PC-3 (cell line): ENCODE data around the gene IL18R1. TPM values are rescaled to one million over a fixed set of nuclear protein-coding genes. Genes with fewer than 3 reads are reported as not detected.

Source experiments
- ATAC-seq: fragments of 200-7000 bp; cut with Tn5 transposase; 2 replicates; pipeline ENCODE4 v1.9.1; 2020; ENCODE audit warnings: mild to moderate bottlenecking, moderate library complexity
- BruUV-seq: library from RNA; stranded (reverse); fragments of 400-500 nt; replicated peaks from 2 replicates; lab custom pipeline; 2021; lab: Mats Ljungman, UMichigan
- CTCF ChIA-PET: fragments of 300-600 bp; sonication (Branson Sonifier 250); formaldehyde crosslinking; loops from one replicate; lab custom pipeline; 2022; ENCODE audit warnings: antibody characterized with exemption; lab: Charles Lee
- POLR2A ChIA-PET: fragments of 300-600 bp; sonication (Branson Sonifier 250); formaldehyde crosslinking; loops from one replicate; lab custom pipeline; 2022; ENCODE audit warnings: antibody characterized with exemption; ENCODE audit not compliant: unreplicated experiment; lab: Charles Lee
- DNase-seq: peaks from one replicate; pipeline ENCODE4 v3.0.0-alpha.2; 2015
- H2AFZ ChIP-seq: fragments of 300-600 bp; sonication (generic); 2 replicates; pipeline ENCODE4 v1.6.0; 2016; ENCODE audit warnings: antibody characterized with exemption, low read length
- H3F3A ChIP-seq: fragments of 300-600 bp; sonication (generic); one replicate; pipeline ENCODE4 v1.6.0; 2017; ENCODE audit warnings: antibody characterized with exemption, low read length, control low read depth, mild to moderate bottlenecking; ENCODE audit not compliant: unreplicated experiment
- H3K27ac ChIP-seq: fragments of 300-600 bp; sonication (generic); 2 replicates; pipeline ENCODE4 v1.5.1; 2016; ENCODE audit warnings: mild to moderate bottlenecking, low read length
- H3K27me3 ChIP-seq: fragments of 300-600 bp; sonication (generic); 2 replicates; pipeline ENCODE4 v1.6.1; 2016; ENCODE audit warnings: low read length, mixed read lengths
- H3K36me3 ChIP-seq: fragments of 300-600 bp; sonication (generic); 2 replicates; pipeline ENCODE4 v1.6.1; 2016; ENCODE audit warnings: low read depth, mixed run types, low read length, mixed read lengths
- H3K4me1 ChIP-seq: fragments of 300-600 bp; sonication (generic); 2 replicates; pipeline ENCODE4 v1.5.1; 2016; ENCODE audit warnings: low read length; ENCODE audit not compliant: insufficient read depth
- H3K4me2 ChIP-seq: fragments of 300-600 bp; sonication (generic); 2 replicates; pipeline ENCODE4 v1.6.0; 2016; ENCODE audit warnings: low read length
- H3K4me3 ChIP-seq: fragments of 300-600 bp; sonication (generic); 2 replicates; pipeline ENCODE4 v1.5.1; 2016; ENCODE audit warnings: mild to moderate bottlenecking, low read length, mixed read lengths
- H3K79me2 ChIP-seq: fragments of 300-600 bp; sonication (generic); 2 replicates; pipeline ENCODE4 v1.6.1; 2017; ENCODE audit warnings: low read length, mixed read lengths
- H3K9ac ChIP-seq: fragments of 300-600 bp; sonication (generic); 2 replicates; pipeline ENCODE4 v1.6.0; 2016; ENCODE audit warnings: mild to moderate bottlenecking, low read length
- H3K9me2 ChIP-seq: fragments of 300-600 bp; sonication (generic); replicated peaks from 2 replicates; pipeline ENCODE4 v1.6.1; 2016; ENCODE audit warnings: mixed run types, low read length, mixed read lengths
- H3K9me3 ChIP-seq: fragments of 300-600 bp; sonication (generic); 2 replicates; pipeline ENCODE4 v1.6.1; 2016; ENCODE audit warnings: low read length, mixed read lengths
- H4K20me1 ChIP-seq: fragments of 300-600 bp; sonication (generic); 2 replicates; pipeline ENCODE4 v1.6.1; 2016; ENCODE audit warnings: low read length, mixed read lengths
- CTCF ChIP-seq: fragments of 300-600 bp; sonication (generic); conservative IDR thresholded peaks from 2 replicates; pipeline ENCODE4 v1.5.1; 2017; ENCODE audit warnings: antibody characterized with exemption, low read depth, mild to moderate bottlenecking, low read length
- EZH2 ChIP-seq: fragments of 300-600 bp; sonication (generic); IDR thresholded peaks from one replicate; pipeline ENCODE4 v1.6.1; 2017; ENCODE audit warnings: antibody characterized with exemption, mild to moderate bottlenecking, low read length; ENCODE audit not compliant: unreplicated experiment
- EZH2phosphoT487 ChIP-seq: fragments of 300-600 bp; sonication (generic); IDR thresholded peaks from 2 replicates; pipeline ENCODE4 v1.6.1; 2018; ENCODE audit warnings: mild to moderate bottlenecking, antibody characterized with exemption, low read length, borderline replicate concordance
- intact Hi-C: fragments of 100-400 bp; cut with micrococcal nuclease; formaldehyde crosslinking; loops from 2 replicates; pipeline ENCODE4 v1.9.0; 2023
- total RNA-seq: library from RNA; depleted of rRNA; stranded (reverse); fragments of >200 nt; gene quantifications from 2 replicates; pipeline ENCODE4 v1.2.3, GENCODE V29; 2014

Gene IL18R1
- total RNA-seq, 1 experiment from 2014 or later: 1.2 TPM

DNA sequence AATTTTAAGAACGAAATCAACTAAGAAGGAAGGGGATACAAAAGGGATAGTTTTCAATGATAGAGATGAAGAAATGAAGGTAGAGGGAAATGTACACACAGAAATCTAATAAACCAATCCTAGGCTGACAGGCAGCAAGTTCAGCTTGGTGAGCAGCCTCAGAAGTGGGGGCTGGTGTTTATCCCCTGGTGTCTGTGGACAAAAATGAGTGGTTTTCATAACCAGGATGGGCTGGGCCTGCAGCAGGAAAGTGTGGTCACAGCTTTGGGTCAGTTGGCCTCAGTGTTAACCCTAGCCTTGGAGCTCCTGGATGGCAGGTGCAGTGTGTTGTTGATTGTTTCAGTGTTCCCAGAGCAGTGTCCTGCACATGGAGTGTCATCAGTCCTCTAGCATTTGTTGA, 14.3 kb downstream of the IL18R1 start:
- no peak overlapping the region for H2AFZ ChIP-seq
- H3K27ac ChIP-seq: no peak overlapping the region
- no TSS peak for BruUV-seq
- H3K79me2 ChIP-seq: no peaks in the 10 kb centered on the region
- H4K20me1 ChIP-seq: no peaks in the 10 kb centered on the region
- no peak overlapping the region for H3K4me2 ChIP-seq
- H3F3A ChIP-seq: no peaks in the 10 kb centered on the region
- ChIA-PET CTCF (no interaction called here), POLR2A (no interaction called here)
- ATAC-seq (no peak), DNase-seq (no peak)
- H3K9me2 ChIP-seq: no peaks in the 10 kb centered on the region
- peaks cover 21% of the 10 kb centered on the region; the same call in 1 of the 2 replicates for H3K36me3 ChIP-seq
- H3K4me3 ChIP-seq: no peak overlapping the region
- H3K9ac ChIP-seq: no peak overlapping the region
- H3K9me3 ChIP-seq: peaks cover 17% of the 10 kb centered on the region
- H3K4me1 ChIP-seq: no peaks in the 10 kb centered on the region
- intact Hi-C loops: no loop called here
- TF ChIP-seq CTCF (no peak), EZH2 (no peak)
- H3K27me3 ChIP-seq: no peaks in the 10 kb centered on the region

DNA sequence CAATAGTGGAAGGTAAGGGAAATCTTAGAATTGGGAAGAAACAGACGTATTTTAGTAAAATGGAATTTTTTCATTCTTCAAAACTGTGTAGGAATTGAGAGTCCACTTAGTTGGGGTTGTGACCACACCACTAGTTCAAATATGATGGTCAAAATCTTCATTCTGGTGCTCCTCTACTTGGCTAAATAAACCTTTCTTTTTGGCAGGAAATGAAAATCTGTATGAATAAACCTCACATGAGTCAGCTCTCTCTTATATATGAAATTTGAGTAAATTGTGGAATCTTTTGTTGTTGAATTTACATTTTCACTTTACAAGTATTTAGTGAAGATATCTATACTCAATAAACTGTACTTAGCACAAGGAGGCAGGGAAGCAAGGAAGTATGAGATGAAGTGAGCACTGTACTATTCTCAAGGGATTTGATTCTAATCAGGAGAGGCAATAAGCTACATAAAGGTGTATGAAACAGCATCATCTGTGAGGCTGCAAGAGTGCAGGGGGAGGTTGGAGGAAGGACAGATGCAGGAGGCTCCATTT, 20.5 kb downstream of the IL18R1 start:
- Histone ChIP-seq H3K4me3 (no peak overlapping the region), H3F3A (no peaks in the 10 kb centered on the region), H3K4me2 (no peak overlapping the region), H4K20me1 (no peaks in the 10 kb centered on the region), H2AFZ (no peak overlapping the region), H3K36me3 (no peaks in the 10 kb centered on the region), H3K9me2 (no peaks in the 10 kb centered on the region), H3K27ac (no peak overlapping the region), H3K9ac (no peak overlapping the region), H3K79me2 (no peaks in the 10 kb centered on the region), H3K27me3 (no peaks in the 10 kb centered on the region), H3K4me1 (no peaks in the 10 kb centered on the region; the same call in 1 of the 2 replicates), H3K9me3 (0 out of 2 replicates have a peak, but pooled peaks cover 4% of the 10 kb centered on the region)
- BruUV-seq: no TSS peak
- POLR2A ChIA-PET: interaction anchor here (0.7 kb wide), 1 partner anchor 1783 kb away, joined by 5 read pairs; no protein-coding TSS in a partner anchor
- CTCF ChIA-PET: no interaction called here
- TF ChIP-seq CTCF (no peak), EZH2 (no peak), EZH2phosphoT487 (no peak)
- DNase-seq (peak; percentile 48), ATAC-seq (peak; percentile 87)
- intact Hi-C loops: no loop called here

GRCh38 chr2:102383722-102384121, 28.1 kb downstream of the IL18R1 start:
- no peaks in the 10 kb centered on the region for H4K20me1 ChIP-seq
- H3K36me3 ChIP-seq: peaks cover 4% of the 10 kb centered on the region; the same call in 1 of the 2 replicates
- no peaks in the 10 kb centered on the region for H3K9me2 ChIP-seq
- no TSS peak for BruUV-seq
- POLR2A ChIA-PET: no interaction called here
- no peaks in the 10 kb centered on the region for H3K27me3 ChIP-seq
- H3K79me2 ChIP-seq: no peaks in the 10 kb centered on the region
- CTCF ChIA-PET: no interaction called here
- no peaks in the 10 kb centered on the region for H3F3A ChIP-seq
- TF ChIP-seq EZH2 (no peak), CTCF (no peak), EZH2phosphoT487 (no peak)
- DNase-seq (no peak), ATAC-seq (no peak)
- H3K4me3 ChIP-seq: no peak overlapping the region
- no peak overlapping the region for H3K9ac ChIP-seq
- H3K9me3 ChIP-seq: peaks cover 10% of the 10 kb centered on the region; the same call in 1 of the 2 replicates
- no peak overlapping the region for H3K4me2 ChIP-seq
- H3K27ac ChIP-seq: no peak overlapping the region
- H3K4me1 ChIP-seq: no peaks in the 10 kb centered on the region
- H2AFZ ChIP-seq: no peak overlapping the region
- intact Hi-C loops: no loop called here
